ENCODE results near the gene GRIN1.

The GRIN1 gene

DNA sequence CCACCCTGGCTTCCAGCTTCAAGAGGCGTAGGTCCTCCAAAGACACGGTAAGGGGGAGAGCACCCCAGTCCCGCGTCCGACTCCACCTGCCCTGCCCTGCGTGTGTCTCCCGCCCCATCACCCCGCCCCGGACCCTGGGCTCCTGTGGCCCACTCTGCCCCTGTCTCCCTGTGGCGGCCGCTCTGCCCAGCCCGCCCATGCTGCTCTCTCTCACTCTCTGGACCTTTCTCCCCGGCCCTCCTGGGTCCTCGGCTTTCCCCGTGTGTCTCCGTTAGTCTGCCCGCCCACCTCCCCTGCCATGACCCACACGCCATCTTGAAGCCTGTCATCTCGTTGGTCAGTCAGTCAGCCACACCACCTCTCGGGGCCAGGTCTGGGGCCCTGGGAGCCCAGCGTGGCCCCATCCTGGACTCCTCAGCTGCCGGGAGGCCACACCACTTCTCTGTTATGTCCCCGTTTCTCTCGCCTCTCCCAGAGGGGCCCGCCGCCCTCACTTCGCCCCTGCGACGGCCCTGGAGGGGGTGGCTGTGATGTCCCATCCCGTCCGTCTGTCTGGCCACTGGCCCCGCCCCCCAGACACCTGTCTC lies 26.4 kb downstream of the GRIN1 start:
- DNase-seq (ENCODE audit: low read depth) = no peak

DNA sequence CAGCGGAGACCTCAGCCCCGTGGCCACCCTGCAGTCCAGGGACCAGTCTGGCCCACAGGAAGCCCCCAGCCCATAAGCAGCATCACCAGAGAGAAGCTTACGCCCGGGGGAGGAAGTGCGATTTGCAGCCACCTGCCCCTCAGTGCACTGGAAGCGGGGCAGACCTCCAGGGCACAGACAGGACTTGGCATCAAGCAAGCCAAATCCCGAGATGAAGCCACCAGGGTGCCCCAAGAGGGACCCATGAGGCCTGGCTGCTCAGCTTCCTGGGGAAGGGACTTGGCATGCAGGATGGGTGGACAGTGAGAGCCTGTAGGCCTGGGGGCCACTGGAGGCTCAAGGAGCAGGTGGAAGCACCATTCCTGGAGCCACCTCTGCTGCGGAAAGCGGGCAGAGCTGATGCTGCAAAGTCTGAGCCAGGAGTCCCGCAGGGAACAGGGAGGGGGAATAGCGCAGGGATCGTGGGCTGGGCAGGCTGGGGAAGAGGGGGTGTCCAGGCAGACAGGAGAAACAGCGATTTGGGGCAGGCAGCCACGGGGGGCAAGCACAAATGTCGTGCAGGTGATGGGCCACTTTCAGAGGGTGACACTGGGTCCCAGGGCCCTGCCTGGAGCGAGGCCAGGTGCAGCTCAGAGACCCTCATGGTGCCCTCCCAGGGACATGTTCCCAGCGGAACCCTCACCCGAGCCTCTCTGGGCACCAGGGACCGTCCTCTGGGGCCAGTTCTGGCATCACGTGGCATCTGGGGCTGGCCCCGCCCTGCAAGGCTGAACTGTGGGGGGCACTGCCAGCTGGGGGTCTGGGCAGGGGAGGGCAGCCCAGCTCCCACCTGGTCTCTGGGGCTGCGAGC lies 27.7 kb downstream of the GRIN1 start:
- DNase-seq (ENCODE audit: low read depth) = no peak

DNA sequence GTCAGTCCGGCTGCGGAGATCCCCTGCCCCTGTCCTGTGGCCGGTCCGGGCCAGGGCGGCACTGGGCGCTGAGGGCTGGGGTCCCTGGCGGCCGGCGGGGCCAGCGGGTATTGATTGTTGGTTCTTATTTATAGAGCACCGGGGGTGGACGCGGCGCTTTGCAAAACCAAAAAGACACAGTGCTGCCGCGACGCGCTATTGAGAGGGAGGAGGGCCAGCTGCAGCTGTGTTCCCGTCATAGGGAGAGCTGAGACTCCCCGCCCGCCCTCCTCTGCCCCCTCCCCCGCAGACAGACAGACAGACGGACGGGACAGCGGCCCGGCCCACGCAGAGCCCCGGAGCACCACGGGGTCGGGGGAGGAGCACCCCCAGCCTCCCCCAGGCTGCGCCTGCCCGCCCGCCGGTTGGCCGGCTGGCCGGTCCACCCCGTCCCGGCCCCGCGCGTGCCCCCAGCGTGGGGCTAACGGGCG lies 28.4 kb downstream of the GRIN1 start:
- DNase-seq (ENCODE audit: low read depth) = no peak

DNA sequence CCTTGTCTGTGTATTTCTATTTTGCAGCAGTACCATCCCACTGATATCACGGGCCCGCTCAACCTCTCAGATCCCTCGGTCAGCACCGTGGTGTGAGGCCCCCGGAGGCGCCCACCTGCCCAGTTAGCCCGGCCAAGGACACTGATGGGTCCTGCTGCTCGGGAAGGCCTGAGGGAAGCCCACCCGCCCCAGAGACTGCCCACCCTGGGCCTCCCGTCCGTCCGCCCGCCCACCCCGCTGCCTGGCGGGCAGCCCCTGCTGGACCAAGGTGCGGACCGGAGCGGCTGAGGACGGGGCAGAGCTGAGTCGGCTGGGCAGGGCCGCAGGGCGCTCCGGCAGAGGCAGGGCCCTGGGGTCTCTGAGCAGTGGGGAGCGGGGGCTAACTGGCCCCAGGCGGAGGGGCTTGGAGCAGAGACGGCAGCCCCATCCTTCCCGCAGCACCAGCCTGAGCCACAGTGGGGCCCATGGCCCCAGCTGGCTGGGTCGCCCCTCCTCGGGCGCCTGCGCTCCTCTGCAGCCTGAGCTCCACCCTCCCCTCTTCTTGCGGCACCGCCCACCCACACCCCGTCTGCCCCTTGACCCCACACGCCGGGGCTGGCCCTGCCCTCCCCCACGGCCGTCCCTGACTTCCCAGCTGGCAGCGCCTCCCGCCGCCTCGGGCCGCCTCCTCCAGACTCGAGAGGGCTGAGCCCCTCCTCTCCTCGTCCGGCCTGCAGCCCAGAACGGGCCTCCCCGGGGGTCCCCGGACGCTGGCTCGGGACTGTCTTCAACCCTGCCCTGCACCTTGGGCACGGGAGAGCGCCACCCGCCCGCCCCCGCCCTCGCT lies 29.0 kb downstream of the GRIN1 start:
- no peak for DNase-seq (ENCODE audit: low read depth)

DNA sequence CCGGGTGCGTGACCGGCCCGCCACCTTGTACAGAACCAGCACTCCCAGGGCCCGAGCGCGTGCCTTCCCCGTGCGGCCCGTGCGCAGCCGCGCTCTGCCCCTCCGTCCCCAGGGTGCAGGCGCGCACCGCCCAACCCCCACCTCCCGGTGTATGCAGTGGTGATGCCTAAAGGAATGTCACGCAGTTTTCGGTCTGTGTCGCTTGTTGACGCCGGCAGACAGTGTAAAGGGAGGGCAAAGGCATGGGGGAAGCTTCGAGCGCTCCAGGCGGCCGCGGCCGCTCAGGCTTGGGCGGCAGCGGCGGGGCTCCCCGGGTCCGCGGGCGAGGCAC lies 29.6 kb downstream of the GRIN1 start:
- DNase-seq (ENCODE audit: low read depth) = no peak

DNA sequence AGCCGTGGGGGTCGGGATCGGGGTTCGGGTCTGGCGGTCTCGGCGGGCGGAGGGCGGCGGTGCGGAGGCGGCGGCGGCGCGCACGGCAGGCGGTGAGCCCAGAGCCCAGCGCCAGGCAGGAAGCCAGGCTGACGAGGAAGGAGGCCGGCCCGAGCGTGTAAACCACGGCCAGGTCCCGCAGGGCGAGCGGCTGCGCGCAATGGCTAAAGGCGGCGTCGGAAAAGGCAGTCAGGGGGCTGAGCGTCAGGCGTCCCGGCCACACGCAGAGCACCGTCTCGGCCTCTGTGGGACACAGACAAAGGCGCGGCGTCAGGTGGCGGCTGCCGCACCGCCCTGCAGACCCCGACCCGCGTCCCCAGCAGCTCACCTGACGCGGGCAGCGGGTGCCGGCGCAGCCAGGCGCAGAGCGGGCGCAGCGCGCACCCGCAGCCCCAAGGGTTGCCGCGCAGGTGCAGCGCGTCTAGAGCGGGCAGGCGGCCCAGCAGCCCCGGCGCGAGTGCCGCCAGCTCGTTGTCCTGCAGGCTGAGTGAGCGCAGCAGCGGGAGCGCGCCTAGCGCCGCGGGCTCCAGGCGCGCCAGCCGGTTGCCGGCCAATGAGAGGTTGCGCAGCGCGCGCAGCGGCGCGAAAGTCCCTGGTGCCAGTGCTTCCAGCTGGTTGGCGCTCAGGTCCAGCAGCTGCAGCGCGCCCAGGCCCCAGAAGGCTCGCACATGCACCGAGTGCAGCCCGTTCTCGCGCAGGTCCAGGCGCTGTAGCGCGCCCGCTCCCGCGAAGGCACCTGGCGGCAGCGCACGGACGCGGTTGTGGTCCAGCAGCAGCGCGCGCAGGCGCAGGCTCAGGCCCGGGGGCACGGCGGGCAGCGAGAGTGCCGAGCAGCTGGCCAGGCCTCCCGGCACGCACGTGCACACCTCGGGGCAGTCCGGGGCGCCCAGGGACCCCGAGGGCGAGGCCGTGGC lies 30.2 kb downstream of the GRIN1 start:
- DNase-seq (ENCODE audit: low read depth) = no peak

DNA sequence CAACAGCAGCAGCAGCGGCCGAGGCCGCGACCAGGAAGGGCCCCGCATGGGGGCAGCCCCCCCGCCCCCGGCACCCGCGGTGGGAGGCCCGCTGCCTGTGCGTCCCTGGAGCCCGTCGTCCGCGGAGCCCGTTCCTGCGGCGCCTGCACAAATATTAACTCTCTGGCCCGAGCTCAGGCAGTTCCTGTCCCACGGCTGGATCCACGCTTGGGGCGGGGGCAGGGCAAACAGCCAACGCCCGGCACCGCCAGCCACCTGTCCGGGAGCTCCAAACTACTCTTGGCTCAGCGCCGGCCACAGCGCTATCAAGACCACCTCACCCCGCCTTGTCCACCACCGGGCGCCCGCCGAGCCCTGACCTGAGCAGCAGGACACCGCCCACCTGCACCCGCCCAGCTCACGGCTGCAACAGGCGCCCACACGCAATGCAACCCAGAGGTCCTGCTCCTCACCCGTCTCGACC lies 31.0 kb downstream of the GRIN1 start, which contains the start of gene LRRC26:
TSS of gene LRRC26 (minus strand) at position 156 of the 463 bp plus-strand sequence. CDS start at position 48, 108 bp downstream.
- DNase-seq (ENCODE audit: low read depth) = no peak

DNA sequence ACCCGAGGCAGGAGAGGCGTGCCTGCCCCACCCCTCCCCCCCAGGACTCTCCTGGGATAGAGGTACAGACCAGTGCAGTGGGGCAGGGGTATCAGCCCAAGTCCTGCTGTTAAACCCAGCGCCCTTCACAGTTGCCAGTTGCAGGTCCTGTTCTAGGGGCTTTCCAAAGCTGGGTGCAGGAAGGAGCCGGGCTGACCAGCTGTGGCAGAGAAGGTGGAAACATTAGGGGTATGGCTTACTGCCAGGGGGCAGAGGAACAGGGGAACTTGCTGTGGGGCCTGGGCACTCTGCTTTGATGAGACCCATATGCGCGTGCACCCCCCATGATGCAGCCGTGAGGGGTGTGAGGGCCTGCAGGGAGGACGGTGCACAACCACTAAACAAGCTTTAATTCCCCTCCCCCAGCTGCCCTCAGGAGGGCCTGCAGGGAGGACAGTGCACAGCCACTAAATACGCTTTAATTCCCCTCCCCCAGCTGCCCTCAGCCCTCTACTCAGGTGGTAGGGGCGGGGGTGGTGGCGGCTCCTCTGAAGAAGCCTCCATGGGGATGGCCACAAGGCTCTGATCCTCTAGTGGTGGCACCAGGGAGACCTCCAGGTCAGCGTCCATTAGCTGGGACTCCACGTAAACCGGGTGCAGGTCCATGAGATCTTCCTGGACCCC lies 31.7 kb downstream of the GRIN1 start:
- DNase-seq (ENCODE audit: low read depth) = no peak

DNA sequence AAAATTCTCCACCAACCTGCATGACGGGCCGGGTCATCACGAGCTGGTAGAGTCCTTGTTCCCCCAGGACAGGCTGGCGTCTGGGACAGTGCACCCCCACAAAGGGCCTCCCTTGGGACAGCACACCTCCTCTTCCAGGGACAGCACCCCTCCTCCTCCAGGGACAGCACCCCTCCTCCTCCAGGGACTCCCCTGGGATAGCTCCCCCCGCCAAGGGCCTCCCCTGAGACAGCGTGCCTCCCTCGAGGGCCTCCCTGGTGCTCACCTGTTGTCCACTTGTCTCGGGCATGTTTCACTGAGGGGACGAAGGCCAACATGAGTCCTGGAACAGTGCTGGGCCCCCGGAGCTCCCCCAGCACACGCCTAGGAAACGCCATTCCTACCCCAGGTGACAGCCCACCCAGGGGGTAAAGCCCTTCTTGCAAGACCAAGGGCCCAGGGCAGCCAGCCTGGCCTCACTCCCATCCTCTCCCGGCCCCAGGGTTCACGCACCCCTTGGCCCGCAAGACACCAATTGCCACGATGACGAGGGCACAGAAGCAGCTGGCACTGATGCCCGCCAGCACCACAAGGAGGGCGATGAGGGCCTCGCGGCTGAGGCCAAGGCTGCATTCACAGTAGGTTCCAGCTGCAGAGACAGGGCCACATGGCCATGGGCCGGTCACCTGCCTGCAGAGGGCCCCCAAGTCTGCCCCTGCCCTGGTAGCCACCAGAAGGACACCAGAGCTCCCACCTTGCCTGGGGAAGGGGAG lies 32.4 kb downstream of the GRIN1 start:
- no peak for DNase-seq (ENCODE audit: low read depth)

DNA sequence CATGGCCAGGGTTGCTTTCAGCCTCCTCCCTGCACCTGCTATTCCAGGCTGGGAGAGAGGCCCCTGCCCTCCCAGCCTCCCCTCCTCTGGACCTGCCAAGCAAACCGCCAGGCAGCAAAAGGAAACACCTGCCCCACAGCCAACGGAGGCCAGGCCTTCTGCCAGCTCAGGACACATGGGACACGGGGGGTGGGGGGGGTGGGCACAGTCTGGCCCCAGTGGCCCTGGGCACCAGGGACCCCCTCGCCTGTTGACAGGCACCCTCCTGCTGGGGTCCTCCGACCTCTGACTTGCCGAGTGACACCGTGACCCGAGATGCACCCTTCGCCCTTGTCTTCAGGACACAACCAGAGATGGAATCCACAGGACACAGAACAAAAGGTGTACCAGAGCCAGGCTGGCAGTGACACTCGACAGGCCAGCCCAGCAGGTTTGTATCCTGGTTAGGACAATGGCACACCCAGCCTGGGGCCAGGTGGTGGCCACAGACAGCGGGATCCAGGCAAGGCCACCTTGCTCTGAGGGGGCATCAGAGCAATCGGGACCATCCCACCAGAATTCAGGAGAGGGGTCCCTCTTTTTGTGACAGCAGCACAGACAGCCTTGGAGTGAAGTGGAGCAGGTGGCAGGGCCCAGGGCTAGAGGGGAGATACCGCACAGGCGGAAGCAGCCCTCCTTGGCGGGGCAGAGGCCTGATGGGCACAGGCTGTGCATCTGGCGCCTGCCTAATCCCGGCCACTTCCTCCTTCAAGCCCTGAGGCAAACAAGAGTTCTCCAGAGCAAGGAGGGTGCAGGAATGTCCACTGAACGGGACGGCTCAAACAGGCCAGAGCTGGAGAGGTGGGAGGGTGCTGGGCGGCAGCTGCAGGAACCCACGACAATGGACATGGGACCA lies 34.2 kb downstream of the GRIN1 start:
- no peak for DNase-seq (ENCODE audit: low read depth)

DNA sequence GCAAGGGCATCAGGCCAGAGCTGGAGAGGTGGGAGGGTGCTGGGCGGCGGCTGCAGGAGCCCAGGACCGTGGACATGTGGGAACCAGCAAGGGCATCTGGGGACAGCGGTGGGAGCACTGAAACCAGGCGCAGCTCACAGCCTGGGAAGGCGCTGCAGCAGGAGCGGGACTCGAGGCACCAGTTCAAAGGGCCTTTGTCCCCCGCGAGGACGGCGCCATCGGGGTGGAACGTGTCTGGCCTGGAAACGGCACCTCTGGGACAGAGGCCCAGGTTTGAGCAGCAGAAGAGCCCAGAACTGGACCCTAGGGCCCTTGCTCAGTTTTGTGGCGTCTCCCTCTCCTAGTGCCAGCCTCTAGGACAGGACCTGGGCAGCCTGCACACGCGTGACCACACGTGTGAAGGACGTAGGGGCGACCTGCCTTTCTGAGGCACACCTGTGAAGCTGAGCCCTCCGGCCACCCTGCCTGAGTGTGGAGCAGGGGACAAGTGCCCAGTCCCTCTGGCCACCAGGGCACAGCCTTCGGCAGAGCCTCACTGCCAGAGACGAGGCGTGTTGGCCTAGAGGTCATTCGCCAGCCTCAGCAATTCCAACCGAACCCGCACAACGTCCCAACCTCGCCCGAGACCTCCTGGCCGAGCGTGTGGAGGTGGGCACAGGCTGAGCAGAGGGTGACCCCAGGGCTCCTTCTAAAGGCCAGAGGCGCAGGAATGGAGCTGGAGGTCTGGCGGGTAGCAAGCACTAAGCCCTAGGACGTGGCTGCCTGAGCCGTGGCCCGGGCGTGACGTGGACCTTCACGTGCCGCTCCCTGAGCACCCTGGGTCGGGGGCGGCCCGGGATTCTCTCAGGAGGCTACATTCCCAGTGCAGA lies 35.1 kb downstream of the GRIN1 start:
- DNase-seq (ENCODE audit: low read depth) = no peak

DNA sequence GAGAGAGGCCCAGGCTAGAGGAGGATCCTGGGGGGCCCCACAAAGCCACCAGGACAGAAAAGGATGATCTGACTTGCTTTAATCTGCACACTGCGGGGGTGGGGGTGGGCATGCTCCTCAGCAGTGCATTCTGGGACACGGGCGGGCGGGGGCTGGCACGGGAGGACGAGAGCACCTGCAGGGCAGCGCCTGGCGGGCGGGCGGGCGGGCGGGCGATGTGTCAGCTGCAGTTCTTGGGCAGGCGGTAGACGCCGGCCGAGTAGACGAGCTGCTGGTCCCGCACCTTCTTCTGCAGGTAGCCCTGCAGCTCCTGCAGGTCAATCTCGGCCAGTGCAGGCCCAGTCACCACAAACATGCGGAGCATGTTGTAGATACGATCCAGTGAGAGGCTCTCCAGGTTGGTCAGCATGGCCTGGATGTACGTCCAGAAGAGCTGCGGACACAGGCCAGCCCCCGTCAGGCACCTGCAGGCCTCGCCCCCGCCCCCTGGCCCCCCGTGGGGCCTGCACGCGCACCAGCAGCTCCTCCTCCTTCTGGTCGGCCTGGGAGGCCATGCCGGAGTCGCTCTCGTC lies 35.9 kb downstream of the GRIN1 start:
- DNase-seq (ENCODE audit: low read depth) = no peak

DNA sequence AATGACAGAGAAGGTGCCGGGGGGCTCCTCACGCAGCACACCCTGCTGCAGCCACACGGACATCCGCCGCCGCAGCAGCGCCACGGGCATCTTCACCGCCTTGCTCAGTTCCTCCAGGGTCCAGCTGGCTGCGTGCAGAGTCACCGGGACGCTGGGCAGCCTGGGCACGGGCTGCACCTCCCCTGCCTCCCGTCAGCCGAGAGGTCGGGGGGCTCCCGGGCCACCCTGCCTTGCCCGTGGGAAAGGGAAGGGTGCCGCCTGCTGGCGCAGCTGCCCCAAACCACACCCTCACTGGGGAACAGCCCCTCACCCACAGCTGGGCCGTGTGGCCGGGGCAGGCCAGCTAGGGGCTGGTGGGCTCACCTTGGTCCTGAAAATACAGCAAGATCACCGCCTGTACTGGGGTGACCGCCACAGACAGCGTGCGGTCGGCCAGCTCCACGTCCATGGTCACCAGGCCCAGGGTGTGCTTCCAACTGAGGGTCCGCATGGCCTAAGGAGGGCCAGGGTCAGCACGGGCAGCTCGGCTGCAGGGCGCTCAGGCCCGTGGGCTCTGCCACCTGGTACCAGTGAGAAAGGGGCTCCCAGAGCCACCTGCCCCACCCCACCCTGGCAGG lies 36.5 kb downstream of the GRIN1 start:
- no peak for DNase-seq (ENCODE audit: low read depth)

DNA sequence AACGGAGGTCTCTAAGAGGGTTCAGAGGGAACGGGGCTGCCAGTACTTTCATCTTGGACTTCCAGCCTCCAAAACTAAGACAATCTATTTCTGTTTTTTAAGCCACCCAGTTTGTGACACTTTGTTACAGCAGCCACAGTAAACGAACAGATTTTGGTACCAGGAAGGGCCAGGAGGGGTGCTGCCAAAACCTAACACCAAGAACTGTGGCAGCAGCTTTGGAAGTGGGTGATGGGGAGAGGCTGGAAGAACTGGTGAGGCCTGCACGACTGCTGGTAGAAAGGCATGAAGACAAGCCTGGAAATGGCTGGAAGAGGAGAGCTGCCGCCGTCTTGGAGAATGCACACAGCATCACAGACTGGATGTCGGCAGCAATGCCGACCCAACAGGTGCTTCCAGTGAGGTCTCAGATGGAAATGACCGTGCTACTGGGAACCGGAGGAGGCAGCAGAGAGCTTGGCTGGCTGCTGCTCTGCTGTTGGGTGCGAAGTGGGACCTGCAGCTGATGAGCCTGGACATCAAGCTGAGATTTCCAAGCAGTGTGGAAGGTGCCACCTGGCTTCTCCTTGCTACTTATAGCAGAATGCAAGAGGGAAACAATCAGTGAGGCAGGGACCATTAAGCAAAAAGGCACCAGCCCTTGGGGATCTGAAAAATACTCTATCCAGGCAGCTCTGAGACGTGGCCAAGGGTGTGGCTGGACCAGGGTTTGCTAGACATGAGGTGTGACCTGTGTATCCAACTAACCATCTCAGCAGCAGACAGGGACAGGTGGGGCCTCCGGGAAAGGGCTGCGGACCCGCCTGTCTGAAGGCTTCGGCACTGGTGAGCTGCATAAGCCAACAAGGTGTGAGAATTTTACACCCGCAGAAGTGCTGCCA lies 37.6 kb downstream of the GRIN1 start:
- DNase-seq (ENCODE audit: low read depth) = no peak

DNA sequence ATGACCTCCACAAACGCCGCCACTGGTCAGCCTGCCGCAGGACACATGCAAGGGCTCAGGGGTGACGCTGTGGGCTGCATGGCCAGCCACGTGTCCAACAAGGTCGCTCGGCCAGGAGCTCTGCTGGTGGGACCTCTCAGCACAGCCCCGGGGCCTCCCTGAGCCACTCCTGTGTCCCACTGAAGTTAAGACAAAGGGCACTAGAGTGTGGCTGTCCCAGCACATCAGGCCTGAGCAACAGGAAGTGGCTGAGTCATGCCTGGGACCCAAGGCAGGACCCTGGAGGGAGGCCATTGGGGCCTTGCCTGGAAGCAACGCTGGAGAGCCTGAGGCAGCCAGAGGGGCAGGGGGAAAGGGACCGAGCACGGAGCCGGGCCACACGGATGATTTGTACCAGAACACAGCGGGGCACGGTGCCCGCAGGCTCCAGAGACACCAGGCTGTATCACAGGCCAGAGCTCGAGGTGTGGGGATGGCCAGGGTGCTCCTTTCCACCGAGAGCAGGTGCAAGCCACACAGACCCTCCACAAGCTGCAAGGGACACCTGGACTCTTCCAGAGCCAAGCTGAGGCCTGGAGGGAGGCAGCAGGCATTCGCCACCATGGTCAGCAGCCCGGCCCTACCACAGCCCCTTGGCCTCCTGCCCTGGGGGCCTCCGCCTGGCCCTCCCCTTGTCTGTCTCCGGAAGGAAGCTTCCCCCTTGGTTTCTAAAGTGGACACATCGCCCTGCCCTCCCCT lies 39.4 kb downstream of the GRIN1 start:
- no peak for DNase-seq (ENCODE audit: low read depth)
